Smooth muscle cell (in vitro differentiated cells): ENCODE data around the gene RAMP3. TPM values are rescaled to one million over a fixed set of nuclear protein-coding genes. Genes with fewer than 3 reads are reported as not detected.

Experiments used
- DNase-seq: peaks from one replicate; lab custom pipeline; 2025; ENCODE audit not compliant: unreplicated experiment; lab: John Stamatoyannopoulos, UW
- H2AFZ ChIP-seq: fragments of 200-600 bp; sonication (generic); 2 replicates; pipeline ENCODE4 v1.6.0; 2016; ENCODE audit warnings: antibody characterized with exemption, low read depth, mild to moderate bottlenecking
- H3F3A ChIP-seq: fragments of 200-600 bp; sonication (generic); 2 replicates; pipeline ENCODE4 v1.6.0; 2017; ENCODE audit warnings: antibody characterized with exemption, low read depth
- H3K27ac ChIP-seq: fragments of 200-600 bp; sonication (generic); 2 replicates; pipeline ENCODE4 v1.5.1; 2016; ENCODE audit warnings: low read depth, mild to moderate bottlenecking
- H3K27me3 ChIP-seq: fragments of 200-600 bp; sonication (generic); 2 replicates; pipeline ENCODE4 v1.6.1; 2016; ENCODE audit warnings: low read depth, mild to moderate bottlenecking
- H3K36me3 ChIP-seq: fragments of 200-600 bp; sonication (generic); 2 replicates; pipeline ENCODE4 v1.5.1; 2016; ENCODE audit warnings: low read depth
- H3K4me1 ChIP-seq: fragments of 200-600 bp; sonication (generic); 2 replicates; pipeline ENCODE4 v1.5.1; 2016; ENCODE audit warnings: low read depth
- H3K4me2 ChIP-seq: fragments of 200-600 bp; sonication (generic); 2 replicates; pipeline ENCODE4 v1.6.0; 2016; ENCODE audit warnings: mild to moderate bottlenecking
- H3K4me3 ChIP-seq: fragments of 200-600 bp; sonication (generic); 2 replicates; pipeline ENCODE4 v1.5.1; 2016; ENCODE audit warnings: mild to moderate bottlenecking
- H3K79me2 ChIP-seq: fragments of 200-600 bp; sonication (generic); 2 replicates; pipeline ENCODE4 v1.6.0; 2016; ENCODE audit warnings: low read depth, mild to moderate bottlenecking
- H3K9ac ChIP-seq: fragments of 200-600 bp; sonication (generic); 2 replicates; pipeline ENCODE4 v1.6.0; 2016; ENCODE audit warnings: low read depth
- H3K9me3 ChIP-seq: fragments of 200-600 bp; sonication (generic); replicated peaks from 2 replicates; pipeline ENCODE4 v1.5.1; 2016; ENCODE audit warnings: low read depth
- H4K20me1 ChIP-seq: fragments of 200-600 bp; sonication (generic); 2 replicates; pipeline ENCODE4 v1.6.0; 2016; ENCODE audit warnings: low read depth
- CTCF ChIP-seq: fragments of 200-600 bp; sonication (generic); IDR thresholded peaks from 2 replicates; pipeline ENCODE4 v1.5.1; 2017; ENCODE audit warnings: borderline replicate concordance, mild to moderate bottlenecking, antibody characterized with exemption; ENCODE audit not compliant: insufficient read depth, poor library complexity, severe bottlenecking
- WGBS: methylation state at CpG from one replicate; pipeline ENCODE4 v1.1.7; 2016; ENCODE audit warnings: low lambda C conversion rate; 5-methylcytosine and 5-hydroxymethylcytosine counted together
- polyA plus RNA-seq: library from polyadenylated mRNA; unstranded; fragments of >200 nt; fragmentation: Nextera tagmentation; extraction: Ambion mirVana; gene quantifications from 2 replicates; pipeline ENCODE4 v1.2.1, GENCODE V29; 2016
- total RNA-seq: library from RNA; depleted of rRNA; stranded (reverse); fragments of >200 nt; gene quantifications from 2 replicates; pipeline ENCODE4 v1.2.3, GENCODE V29; 2014

The RAMP3 gene
- total and polyA plus RNA-seq, 2 experiments from 2014 or later, result not detected

GRCh38 chr7:45184326-45185027, 26.9 kb downstream of the RAMP3 start:
- H4K20me1 ChIP-seq, result no peaks in the 10 kb centered on the region
- no peaks in the 10 kb centered on the region for H3K79me2 ChIP-seq
- peaks cover 10% of the 10 kb centered on the region for H3K27me3 ChIP-seq
- 93% methylated on average over 7 of the region's 7 CpGs for WGBS
- no peak for DNase-seq
- no peak overlapping the region for H3K4me2 ChIP-seq
- TF ChIP-seq CTCF, result no peak
- H2AFZ ChIP-seq, result no peak overlapping the region
- no peaks in the 10 kb centered on the region for H3K9me3 ChIP-seq
- no peak overlapping the region for H3K9ac ChIP-seq
- H3K27ac ChIP-seq, result no peak overlapping the region
- no peaks in the 10 kb centered on the region for H3F3A ChIP-seq
- no peak overlapping the region for H3K4me3 ChIP-seq
- H3K4me1 ChIP-seq, result no peaks in the 10 kb centered on the region
- no peaks in the 10 kb centered on the region for H3K36me3 ChIP-seq

GRCh38 chr7:45185028-45185863, 27.7 kb downstream of the RAMP3 start:
- H4K20me1 ChIP-seq, result no peaks in the 10 kb centered on the region
- no peak overlapping the region for H2AFZ ChIP-seq
- H3K9me3 ChIP-seq, result no peaks in the 10 kb centered on the region
- H3K79me2 ChIP-seq, result no peaks in the 10 kb centered on the region
- H3K27ac ChIP-seq, result no peak overlapping the region
- no peaks in the 10 kb centered on the region for H3K36me3 ChIP-seq
- H3K4me1 ChIP-seq, result no peaks in the 10 kb centered on the region
- H3F3A ChIP-seq, result no peaks in the 10 kb centered on the region
- WGBS, result 85% methylated on average over 7 of the region's 7 CpGs
- peaks cover 8% of the 10 kb centered on the region for H3K27me3 ChIP-seq
- DNase-seq, result no peak
- H3K4me3 ChIP-seq, result no peak overlapping the region
- no peak overlapping the region for H3K9ac ChIP-seq
- H3K4me2 ChIP-seq, result no peak overlapping the region
- no peak for TF ChIP-seq CTCF

GRCh38 chr7:45185864-45186250, 28.3 kb downstream of the RAMP3 start:
- H3K4me3 ChIP-seq, result no peak overlapping the region
- H3K36me3 ChIP-seq, result no peaks in the 10 kb centered on the region
- no peak overlapping the region for H3K27ac ChIP-seq
- H3K27me3 ChIP-seq, result peaks cover 8% of the 10 kb centered on the region
- no peak overlapping the region for H2AFZ ChIP-seq
- no peaks in the 10 kb centered on the region for H3K79me2 ChIP-seq
- no peaks in the 10 kb centered on the region for H3F3A ChIP-seq
- no peak for DNase-seq
- no peak overlapping the region for H3K4me2 ChIP-seq
- H3K9me3 ChIP-seq, result no peaks in the 10 kb centered on the region
- H4K20me1 ChIP-seq, result no peaks in the 10 kb centered on the region
- WGBS, result 97% methylated on average over 3 of the region's 3 CpGs
- H3K9ac ChIP-seq, result no peak overlapping the region
- no peaks in the 10 kb centered on the region for H3K4me1 ChIP-seq
- no peak for TF ChIP-seq CTCF
